GM20000 (cell line): ENCODE measurements around the gene ASAP2.

Experiments
- DNase-seq: peaks from one replicate; pipeline ENCODE4 v3.0.0; 2012; ENCODE audit warnings: low spot score
- CTCF ChIP-seq: IDR thresholded peaks from 2 replicates; pipeline ENCODE4 v1.5.1; 2012; ENCODE audit warnings: mild to moderate bottlenecking, control low read depth; ENCODE audit errors: extremely low read depth, missing control alignments

ASAP2 gene

GRCh38 chr2:9188823-9189222 is 17.8 kb upstream of the ASAP2 start:
- no peak for TF ChIP-seq CTCF
- DNase-seq, result no peak

GRCh38 chr2:9189901-9190300 is 16.7 kb upstream of the ASAP2 start:
- DNase-seq, result no peak
- no peak for TF ChIP-seq CTCF

- no peak for TF ChIP-seq CTCF
- DNase-seq, result no peak
Measured at GRCh38 chr2:9191041-9191481, 15.6 kb upstream of the ASAP2 start.

- DNase-seq, result no peak
Measured at GRCh38 chr2:9192712-9193111, 13.9 kb upstream of the ASAP2 start.

GRCh38 chr2:9194352-9194751 is 12.3 kb upstream of the ASAP2 start:
- no peak for DNase-seq
- TF ChIP-seq CTCF, result no peak

More at GRCh38 chr2:9192712-9193111, 13.9 kb upstream of the ASAP2 start:
- no peak for TF ChIP-seq CTCF

GRCh38 chr2:9196637-9197036 is 10.0 kb upstream of the ASAP2 start:
- no peak for TF ChIP-seq CTCF

GRCh38 chr2:9197916-9198315 is 8.7 kb upstream of the ASAP2 start:
- no peak for TF ChIP-seq CTCF
- no peak for DNase-seq

More at GRCh38 chr2:9196637-9197036, 10.0 kb upstream of the ASAP2 start:
- DNase-seq, result no peak
